HG03025 (cell line): ENCODE measurements around the gene PRKCQ.
"Not testable (repeated sequence)": the region's sequence is repeated elsewhere in the genome, so short reads cannot be mapped to it uniquely, and the experiment has no call there.

Experiments
- ATAC-seq: cut with Tn5 transposase; IDR thresholded peaks from one replicate; pipeline ENCODE4 v1.9.1; 2021; ENCODE audit warnings: mild to moderate bottlenecking, moderate library complexity; ENCODE audit not compliant: unreplicated experiment, low FRiP score

Gene PRKCQ

GRCh38 chr10:6497620-6498019, 82.5 kb downstream of the PRKCQ start:
- ATAC-seq = no peak

- ATAC-seq = no peak
These were observed 85.0 kb downstream of the PRKCQ start for GRCh38 chr10:6494936-6495592.

GRCh38 chr10:6494442-6494819, 85.6 kb downstream of the PRKCQ start:
- ATAC-seq = no peak

GRCh38 chr10:6493521-6494441, 86.3 kb downstream of the PRKCQ start:
- no peak for ATAC-seq

GRCh38 chr10:6492896-6493295, 87.2 kb downstream of the PRKCQ start:
- no peak for ATAC-seq

- ATAC-seq = no peak
These were observed 88.1 kb downstream of the PRKCQ start for GRCh38 chr10:6491841-6492609.

GRCh38 chr10:6490614-6491013, 89.5 kb downstream of the PRKCQ start:
- ATAC-seq = no peak

- no peak for ATAC-seq
These were observed 92.2 kb downstream of the PRKCQ start for GRCh38 chr10:6487920-6488319.

GRCh38 chr10:6486309-6486708, 93.8 kb downstream of the PRKCQ start:
- ATAC-seq = no peak

GRCh38 chr10:6482737-6483357, 97.2 kb downstream of the PRKCQ start:
- ATAC-seq = no peak

GRCh38 chr10:6478722-6479121, 101.4 kb downstream of the PRKCQ start:
- no peak for ATAC-seq

- no peak for ATAC-seq
These were observed 103.1 kb downstream of the PRKCQ start for GRCh38 chr10:6476989-6477388.

- no peak for ATAC-seq
These were observed 105.2 kb downstream of the PRKCQ start for GRCh38 chr10:6474871-6475270.

GRCh38 chr10:6473901-6474370, 106.1 kb downstream of the PRKCQ start:
- no peak for ATAC-seq

GRCh38 chr10:6473430-6473829, 106.6 kb downstream of the PRKCQ start:
- ATAC-seq = no peak

GRCh38 chr10:6472710-6473005, 107.4 kb downstream of the PRKCQ start:
- ATAC-seq = not testable (repeated sequence)

- ATAC-seq = no peak
These were observed 109.0 kb downstream of the PRKCQ start for GRCh38 chr10:6470894-6471618.

- no peak for ATAC-seq
These were observed 110.4 kb downstream of the PRKCQ start for GRCh38 chr10:6469661-6470060.

GRCh38 chr10:6465854-6466601, 114.0 kb downstream of the PRKCQ start:
- ATAC-seq = no peak
